NT2/D1 (cell line): Measurements from ENCODE around the gene MRPL32.

Source experiments
- SUZ12 ChIP-seq: IDR thresholded peaks from 2 replicates; pipeline ENCODE4 v1.6.1; 2011; ENCODE audit not compliant: insufficient read length, insufficient read depth; ENCODE audit errors: extremely low read depth
- YY1 ChIP-seq: IDR thresholded peaks from 2 replicates; pipeline ENCODE4 v1.6.1; 2011; ENCODE audit not compliant: insufficient read length, insufficient read depth
- ZNF274 ChIP-seq: IDR thresholded peaks from 2 replicates; pipeline ENCODE4 v1.6.1; 2011; ENCODE audit warnings: mild to moderate bottlenecking, low read depth, low read length

DNA sequence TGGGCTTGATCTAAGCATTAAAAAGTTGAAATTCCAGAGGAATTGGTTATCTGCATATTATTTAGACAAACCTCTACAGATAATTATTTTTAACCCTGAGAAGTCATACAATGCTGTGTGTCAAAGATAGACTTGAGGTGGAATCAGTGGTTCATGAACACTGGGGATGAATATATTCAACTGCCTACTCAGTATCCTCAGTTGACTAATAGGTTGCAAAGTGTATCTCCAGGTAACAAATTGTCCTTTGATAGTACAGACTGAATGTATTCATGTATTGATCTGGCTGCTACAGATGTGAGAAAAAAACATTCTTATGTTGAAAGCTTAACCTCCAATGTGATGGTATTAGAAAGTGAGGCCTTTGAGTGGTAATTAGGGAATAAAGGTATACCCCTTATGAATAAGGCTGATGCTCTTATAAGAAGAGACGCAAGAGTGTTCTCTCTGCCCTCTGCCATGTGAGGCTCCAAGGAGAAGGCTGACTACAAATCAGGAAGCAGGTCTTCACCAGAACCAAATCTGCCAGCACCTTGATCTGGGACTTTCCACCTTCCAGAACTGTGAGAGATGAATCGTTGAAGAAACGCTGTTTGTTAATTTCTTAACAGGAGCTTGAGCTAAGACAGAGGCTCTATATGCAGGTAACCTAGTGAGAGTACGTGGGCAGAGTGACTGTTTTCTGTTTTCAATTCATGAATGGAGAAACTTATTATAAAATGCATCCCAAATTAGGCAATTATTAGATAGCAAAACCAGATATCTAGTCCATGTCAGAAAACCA, 7.5 kb downstream of the MRPL32 start:
- TF ChIP-seq YY1: no peak
- TF ChIP-seq ZNF274: no peak
- TF ChIP-seq SUZ12: no peak
